Vagina (tissue), 2 donors: ENCODE data around the gene CCNY. TPM values are rescaled to one million over a fixed set of nuclear protein-coding genes. Genes with fewer than 3 reads are reported as not detected.

Source experiments
- DNase-seq, 2 donors: peaks; one replicate each; pipeline ENCODE4 v3.0.0-alpha.2; 2017; ENCODE audit errors: extremely low spot score in 2 of 2
- H3K27ac ChIP-seq: fragments of 200-600 bp; sonication (generic); one replicate; pipeline ENCODE4 v1.5.1; 2019
- H3K27me3 ChIP-seq: fragments of 200-600 bp; sonication (generic); one replicate; pipeline ENCODE4 v1.5.1; 2019
- H3K36me3 ChIP-seq, 2 donors: fragments of 200-600 bp; sonication (generic); one replicate each; pipeline ENCODE4 v1.5.1; 2017 to 2019
- H3K4me1 ChIP-seq: fragments of 200-600 bp; sonication (generic); one replicate; pipeline ENCODE4 v1.5.1; 2019
- H3K4me3 ChIP-seq, 2 donors: fragments of 200-600 bp; sonication (generic); 1 replicate in 1 of 2; 2 replicates in 1 of 2; pipeline ENCODE4 v1.5.1; 2016 to 2019
- H3K9me3 ChIP-seq: fragments of 200-600 bp; sonication (generic); one replicate; pipeline ENCODE4 v1.5.1; 2019
- POLR2A ChIP-seq, 2 donors: fragments of 450-650 bp; IDR thresholded peaks; one replicate each; pipeline ENCODE4 v1.6.1; 2017; ENCODE audit warnings: antibody characterized with exemption in 2 of 2, mild to moderate bottlenecking in 2 of 2, moderate library complexity in 2 of 2
- POLR2AphosphoS5 ChIP-seq, 2 donors: sonication (generic); formaldehyde crosslinking; IDR thresholded peaks; one replicate each; pipeline ENCODE4 v1.9.0; 2017; ENCODE audit warnings: antibody characterized with exemption in 2 of 2, mild to moderate bottlenecking in 2 of 2, low read depth in 1 of 2; ENCODE audit not compliant: insufficient read depth in 1 of 2
- intact Hi-C: fragments of 100-400 bp; cut with DNase I; formaldehyde crosslinking; loops from one replicate; pipeline ENCODE4 v1.15.1; 2023
- total RNA-seq: library from RNA; depleted of rRNA; stranded (reverse); fragments of >200 nt; gene quantifications from one replicate; pipeline ENCODE4 v1.2.3, GENCODE V29; 2016
- TF ChIP-seq, protein P1 (sequence below), 3 experiments: fragments of 450-650 bp in 2 of 3; fragments of 200-600 bp in 1 of 3; sonication (generic) in 1 of 3; IDR thresholded peaks; one replicate each; pipeline ENCODE4 v1.5.1; 2017 to 2019; ENCODE audit warnings: antibody characterized with exemption in 3 of 3, mild to moderate bottlenecking in 2 of 3, moderate library complexity in 2 of 3

CCNY gene
- total RNA-seq, 1 donor from 2014 or later: 28.5 TPM

DNA sequence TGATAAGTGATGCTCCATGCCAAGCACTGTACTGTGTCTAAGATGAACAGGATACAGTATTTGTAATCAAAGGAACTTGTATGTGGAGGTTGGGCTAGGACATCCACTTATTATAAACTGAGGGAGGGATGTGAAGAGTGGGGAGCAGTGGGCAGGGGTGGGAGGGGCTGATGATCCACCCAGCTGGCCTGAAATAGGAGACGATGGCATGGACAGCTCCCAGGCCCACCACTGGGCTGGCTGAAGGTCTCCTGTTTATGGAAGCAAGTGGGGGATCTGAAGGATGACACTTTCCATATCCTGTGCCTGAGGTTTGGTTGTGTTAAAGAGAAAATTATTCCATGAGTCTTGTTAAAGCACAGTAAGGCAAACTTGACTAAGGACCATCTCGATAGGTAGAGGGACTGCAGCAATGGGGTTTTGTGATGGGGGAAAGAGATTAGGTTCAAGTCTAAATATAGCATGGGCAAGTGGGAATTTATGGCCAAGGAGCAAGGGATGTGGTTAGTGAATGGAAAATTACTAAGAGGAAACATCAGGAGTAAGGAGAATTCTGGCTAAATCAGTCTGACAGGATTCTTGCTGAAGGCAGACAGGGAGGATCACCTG, 124.6 kb downstream of the CCNY start:
- Histone ChIP-seq H3K9me3 (no peaks in the 10 kb centered on the region), H3K4me3 (no peak overlapping the region), H3K4me1 (peaks cover 38% of the 10 kb centered on the region), H3K36me3 (no peaks in the 10 kb centered on the region), H3K27ac (no peak overlapping the region), H3K27me3 (no peaks in the 10 kb centered on the region)
- intact Hi-C loops: no loop called here
- DNase-seq: no peak
- no peak for TF ChIP-seq POLR2AphosphoS5 (IDR thresholded peaks at IDR 0.05; ENCODE audit: insufficient read depth in 1 of 2, low read depth in 1 of 2)
- TF ChIP-seq, protein P1, sequence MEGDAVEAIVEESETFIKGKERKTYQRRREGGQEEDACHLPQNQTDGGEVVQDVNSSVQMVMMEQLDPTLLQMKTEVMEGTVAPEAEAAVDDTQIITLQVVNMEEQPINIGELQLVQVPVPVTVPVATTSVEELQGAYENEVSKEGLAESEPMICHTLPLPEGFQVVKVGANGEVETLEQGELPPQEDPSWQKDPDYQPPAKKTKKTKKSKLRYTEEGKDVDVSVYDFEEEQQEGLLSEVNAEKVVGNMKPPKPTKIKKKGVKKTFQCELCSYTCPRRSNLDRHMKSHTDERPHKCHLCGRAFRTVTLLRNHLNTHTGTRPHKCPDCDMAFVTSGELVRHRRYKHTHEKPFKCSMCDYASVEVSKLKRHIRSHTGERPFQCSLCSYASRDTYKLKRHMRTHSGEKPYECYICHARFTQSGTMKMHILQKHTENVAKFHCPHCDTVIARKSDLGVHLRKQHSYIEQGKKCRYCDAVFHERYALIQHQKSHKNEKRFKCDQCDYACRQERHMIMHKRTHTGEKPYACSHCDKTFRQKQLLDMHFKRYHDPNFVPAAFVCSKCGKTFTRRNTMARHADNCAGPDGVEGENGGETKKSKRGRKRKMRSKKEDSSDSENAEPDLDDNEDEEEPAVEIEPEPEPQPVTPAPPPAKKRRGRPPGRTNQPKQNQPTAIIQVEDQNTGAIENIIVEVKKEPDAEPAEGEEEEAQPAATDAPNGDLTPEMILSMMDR (IDR thresholded peaks at IDR 0.05): no peak
- TF ChIP-seq POLR2A (IDR thresholded peaks at IDR 0.05): no peak

DNA sequence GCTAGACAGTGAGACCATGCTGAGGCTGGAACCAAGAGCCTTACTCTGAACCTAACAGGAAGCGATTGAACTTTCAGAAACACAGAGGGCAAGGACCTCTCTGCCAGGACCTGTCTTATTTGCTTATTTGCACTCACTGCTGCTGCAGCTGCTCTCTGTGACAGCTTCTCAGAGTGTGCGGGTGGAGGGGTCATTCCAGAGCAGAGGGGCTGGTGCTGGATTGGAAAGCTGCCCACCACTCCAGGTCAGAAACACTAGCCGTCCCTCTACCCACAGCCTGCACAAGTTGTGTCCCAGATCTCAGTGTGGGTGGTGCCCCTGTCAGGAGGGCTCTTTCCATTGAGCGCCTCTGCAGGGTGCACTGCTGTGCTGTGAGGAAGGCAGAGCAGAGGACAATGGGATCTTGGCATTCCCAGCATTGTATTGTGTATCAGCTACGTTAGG, 126.2 kb downstream of the CCNY start:
- Histone ChIP-seq H3K36me3 (no peaks in the 10 kb centered on the region), H3K27me3 (no peaks in the 10 kb centered on the region), H3K9me3 (no peaks in the 10 kb centered on the region), H3K4me1 (peaks cover 46% of the 10 kb centered on the region), H3K27ac (no peak overlapping the region), H3K4me3 (no peak overlapping the region)
- no peak for TF ChIP-seq POLR2AphosphoS5 (IDR thresholded peaks at IDR 0.05; ENCODE audit: insufficient read depth in 1 of 2, low read depth in 1 of 2)
- TF ChIP-seq, protein P1 (IDR thresholded peaks at IDR 0.05): no peak
- DNase-seq: no peak
- intact Hi-C loops: no loop called here

DNA sequence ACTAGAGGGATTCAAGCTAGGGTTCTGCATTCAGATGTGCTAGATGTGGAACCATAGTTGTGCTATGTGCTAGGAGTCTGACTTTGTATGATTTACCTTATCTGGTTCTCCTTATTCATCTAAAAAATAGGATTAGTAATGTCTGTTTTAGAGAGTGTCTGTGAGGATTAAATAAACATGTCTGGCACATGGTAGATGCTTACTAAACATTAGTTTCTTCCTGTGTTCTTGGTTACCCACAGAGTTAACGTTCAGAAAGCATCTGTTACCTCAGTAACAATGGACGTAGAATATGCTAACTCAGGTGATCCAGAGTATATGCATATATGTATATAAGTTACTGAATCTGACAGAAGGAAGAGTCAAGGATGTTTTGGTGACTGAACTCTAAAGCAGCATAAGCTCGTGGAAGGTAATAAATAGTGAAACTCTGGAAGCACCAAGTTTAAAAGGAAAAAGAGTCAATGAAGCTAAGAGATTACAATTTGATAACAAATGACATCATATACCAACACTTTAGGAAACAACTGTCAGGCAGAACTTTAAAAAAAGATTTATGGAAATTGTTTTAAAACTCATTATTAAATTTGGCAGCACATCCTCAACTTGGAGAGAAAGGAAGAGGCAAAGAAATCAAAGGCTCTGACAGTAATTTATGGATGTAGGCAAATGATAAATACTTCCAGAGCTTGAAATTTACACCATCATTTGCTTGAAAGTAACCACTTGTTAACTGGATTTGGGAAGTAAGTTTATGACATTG, 127.0 kb downstream of the CCNY start:
- H3K36me3 ChIP-seq: no peaks in the 10 kb centered on the region
- H3K4me1 ChIP-seq: peaks cover 42% of the 10 kb centered on the region
- no peaks in the 10 kb centered on the region for H3K27me3 ChIP-seq
- intact Hi-C loops: no loop called here
- H3K4me3 ChIP-seq: no peak overlapping the region
- no peaks in the 10 kb centered on the region for H3K9me3 ChIP-seq
- H3K27ac ChIP-seq: no peak overlapping the region
- no peak for DNase-seq
- TF ChIP-seq POLR2A (IDR thresholded peaks at IDR 0.05) (no peak), POLR2AphosphoS5 (IDR thresholded peaks at IDR 0.05; ENCODE audit: insufficient read depth in 1 of 2, low read depth in 1 of 2) (no peak)
- TF ChIP-seq, protein P1 (IDR thresholded peaks at IDR 0.05): no peak

DNA sequence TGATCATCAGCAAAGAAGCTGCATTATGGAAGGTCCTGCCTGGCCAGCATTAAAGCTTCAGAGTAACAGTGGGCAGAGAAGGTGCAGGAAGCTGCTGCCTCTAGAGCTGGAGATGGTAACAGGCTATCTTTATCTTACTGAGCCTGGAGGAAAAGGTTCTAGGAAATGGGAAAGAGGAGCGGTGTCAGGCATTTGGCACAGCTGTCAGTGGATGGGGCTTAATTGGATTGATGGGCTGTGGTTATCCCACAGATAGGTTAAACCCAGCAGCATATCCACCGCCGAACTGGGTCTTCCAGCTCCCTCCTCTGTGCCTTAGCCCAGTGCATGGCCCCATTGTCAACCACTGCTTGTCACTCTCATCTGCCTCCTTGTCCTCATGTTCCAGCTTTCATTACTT, 127.6 kb downstream of the CCNY start:
- H3K9me3 ChIP-seq: no peaks in the 10 kb centered on the region
- TF ChIP-seq, protein P1 (IDR thresholded peaks at IDR 0.05): no peak
- no peak for TF ChIP-seq POLR2A (IDR thresholded peaks at IDR 0.05)
- no peak for TF ChIP-seq POLR2AphosphoS5 (IDR thresholded peaks at IDR 0.05; ENCODE audit: insufficient read depth in 1 of 2, low read depth in 1 of 2)
- peaks cover 42% of the 10 kb centered on the region for H3K4me1 ChIP-seq
- H3K36me3 ChIP-seq: no peaks in the 10 kb centered on the region
- no peaks in the 10 kb centered on the region for H3K27me3 ChIP-seq
- no peak for DNase-seq
- H3K4me3 ChIP-seq: no peak overlapping the region
- intact Hi-C loops: no loop called here
- no peak overlapping the region for H3K27ac ChIP-seq
